ENCODE measurements around the gene EOGT.
A peak's percentile ranks its signal among the peaks of the same experiment; 100 is the strongest.

EOGT gene

DNA sequence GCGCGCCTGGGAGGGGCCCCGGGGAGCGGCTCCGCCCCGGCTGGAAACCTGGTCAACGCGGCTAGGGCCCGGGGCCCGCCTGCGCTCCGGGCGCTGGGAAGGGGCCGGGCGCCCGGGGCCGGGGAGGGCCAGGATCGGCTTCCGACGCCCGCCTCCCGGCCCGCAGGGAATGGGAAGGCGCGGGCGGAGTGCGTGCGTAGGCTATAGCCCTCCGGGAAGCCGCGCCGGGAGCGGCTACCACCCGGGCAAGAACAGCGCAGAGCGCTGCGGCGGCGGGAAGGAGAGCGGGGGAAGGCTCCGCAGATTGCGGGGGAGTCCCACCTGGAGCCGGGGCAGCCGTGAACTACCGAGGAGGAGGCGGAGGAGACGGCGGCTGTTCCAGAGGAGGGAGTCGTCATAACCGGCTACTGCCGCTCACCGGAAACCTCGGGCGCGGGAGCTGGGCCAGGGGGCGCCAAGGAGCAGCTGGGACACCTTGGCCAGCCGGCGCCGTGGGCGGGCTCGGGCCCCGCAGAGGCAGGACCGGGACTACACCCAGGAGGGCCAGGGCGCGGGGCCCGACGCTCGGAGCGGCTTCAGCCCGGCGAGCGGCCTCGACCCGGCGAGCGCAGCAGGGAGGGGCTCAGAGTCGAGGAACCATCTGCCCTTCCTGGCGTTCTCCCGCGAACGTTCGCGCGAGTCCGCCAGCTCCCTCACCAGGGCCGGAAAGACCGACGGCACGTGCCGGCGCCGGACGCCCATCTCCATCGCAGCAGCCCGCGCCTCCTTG is at the start of gene EOGT:
Gene EOGT, minus strand, starts transcription at position 432 of the 769 bp plus-strand sequence. CDS start 3,838 bp downstream, outside the sequence.
- no peak for FAIRE-seq

DNA sequence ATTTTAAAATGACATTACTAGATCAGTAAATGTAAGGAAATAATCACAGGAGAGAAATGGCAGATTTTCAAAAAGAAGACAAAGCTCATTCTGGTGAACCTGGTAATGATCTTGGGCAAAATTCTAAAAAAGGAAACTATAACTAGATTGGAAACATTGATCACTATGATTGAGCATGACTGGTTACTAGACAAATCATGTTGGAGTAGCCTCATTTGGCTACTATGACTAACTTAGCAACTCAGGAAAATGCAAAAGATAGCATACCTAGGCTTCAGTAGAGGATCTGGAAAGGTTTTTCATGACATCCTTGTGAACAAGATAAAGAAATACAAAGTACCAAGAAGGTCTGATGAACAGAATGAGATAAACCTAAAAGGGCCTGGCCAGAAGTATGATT is 46.2 kb upstream of the EOGT start:
- FAIRE-seq, result no peak

DNA sequence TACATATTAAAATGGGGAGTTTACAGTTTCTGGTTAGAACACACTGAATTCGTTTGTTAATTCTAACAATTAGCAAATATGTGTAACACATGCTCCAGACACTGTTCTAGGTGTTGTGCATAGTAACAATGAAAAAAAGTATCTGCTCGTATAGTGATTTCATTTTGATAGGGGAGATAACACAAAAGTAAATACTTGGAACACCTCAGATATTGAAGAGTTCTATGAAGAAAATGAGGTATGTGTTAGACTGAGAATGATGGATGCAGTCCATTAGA is 45.4 kb upstream of the EOGT start:
- no peak for FAIRE-seq

DNA sequence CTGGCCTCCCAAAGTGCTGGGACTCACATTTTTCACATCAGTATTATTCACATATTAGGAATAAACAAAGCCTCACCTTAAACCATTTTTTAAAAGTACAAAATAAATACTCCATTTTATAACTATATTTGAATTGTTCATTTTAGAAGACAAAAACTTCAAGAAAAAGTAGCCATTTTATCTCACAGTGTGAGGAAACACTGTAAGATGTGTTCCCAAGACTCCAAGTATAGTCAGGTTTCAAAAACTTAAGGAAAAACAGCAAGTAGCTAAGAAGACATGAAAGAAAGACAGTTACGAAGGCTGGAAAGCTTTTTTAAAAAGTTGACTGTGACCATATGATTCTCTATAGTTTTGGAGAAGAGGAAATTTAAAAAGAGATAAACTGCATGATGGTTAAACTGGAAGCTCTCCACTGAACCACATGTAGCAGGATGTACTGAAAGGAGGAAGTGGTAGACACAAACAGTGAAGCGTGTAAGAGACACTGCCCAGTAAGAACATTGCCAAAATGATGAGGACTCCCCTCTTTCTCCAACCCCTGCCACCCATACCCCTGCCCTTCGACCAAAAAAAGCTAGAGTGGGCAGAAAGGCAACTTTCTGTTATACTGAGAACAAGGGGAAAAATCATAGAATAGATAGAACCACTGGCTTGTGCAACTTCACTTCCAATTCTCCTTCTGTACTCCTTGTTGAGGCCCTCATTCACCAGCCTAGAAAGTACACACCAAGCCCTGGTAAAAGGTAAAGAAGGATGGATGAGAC is 44.9 kb upstream of the EOGT start:
- FAIRE-seq, result no peak

DNA sequence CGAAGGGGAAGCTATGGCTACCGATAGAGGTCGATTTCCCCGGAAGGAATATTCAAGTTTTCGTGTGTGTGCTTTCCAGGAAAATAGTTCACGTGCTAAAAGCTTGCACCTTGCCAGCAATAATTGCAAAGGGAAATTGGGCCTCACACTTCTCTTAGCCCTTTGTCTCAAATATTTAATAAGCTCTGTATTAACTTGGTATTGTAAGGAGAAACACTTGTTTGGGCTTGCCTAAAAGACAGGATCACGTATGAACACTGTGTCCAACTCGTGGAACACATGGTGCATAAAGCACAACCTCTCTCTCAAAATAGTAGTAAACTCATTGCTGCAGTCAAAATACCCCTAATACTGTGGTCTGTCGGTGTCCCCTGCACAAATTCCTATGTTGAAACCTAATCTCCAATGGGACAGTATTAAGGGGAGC is 39.0 kb upstream of the EOGT start:
- no peak for FAIRE-seq

DNA sequence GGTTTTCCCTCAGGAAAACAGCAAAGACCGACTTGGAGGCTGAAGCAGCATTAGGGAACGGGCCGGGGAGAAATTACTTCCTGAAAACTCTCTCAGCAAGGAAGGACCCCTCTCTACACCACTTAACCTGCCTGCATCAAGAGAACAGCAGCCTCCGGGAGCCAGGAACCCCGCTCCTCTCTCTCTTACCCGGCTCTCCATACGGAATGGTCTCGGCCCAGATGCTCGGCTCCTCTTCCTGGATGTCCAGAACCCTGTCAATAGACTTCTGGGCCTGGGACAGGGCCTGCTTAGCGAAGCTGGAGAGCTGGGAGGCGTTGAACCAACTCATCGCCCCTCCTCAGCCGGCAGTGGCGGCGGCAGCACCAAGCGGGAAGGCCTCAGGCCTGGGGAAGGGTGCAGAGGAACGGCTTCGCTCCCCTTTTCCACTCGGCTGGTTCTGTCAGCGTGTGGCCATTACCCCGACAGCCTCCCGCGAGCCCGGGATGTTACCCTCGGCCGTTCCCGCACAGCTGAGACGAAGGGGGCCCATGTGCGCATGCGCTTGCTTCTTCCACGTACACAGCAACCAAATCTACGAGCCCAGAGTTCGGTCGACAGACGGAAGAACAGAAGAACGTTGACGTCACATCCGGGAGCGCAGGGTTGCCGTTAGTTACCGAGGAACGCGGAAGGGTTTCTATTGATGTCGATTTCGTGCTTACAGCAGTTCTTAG is 38.4 kb upstream of the EOGT start, which contains the start of gene TMF1:
Gene TMF1, minus strand, starts transcription at position 578 of the 716 bp plus-strand sequence. Its CDS starts 247 bp downstream, at position 331.
- peak; percentile 93 for FAIRE-seq

DNA sequence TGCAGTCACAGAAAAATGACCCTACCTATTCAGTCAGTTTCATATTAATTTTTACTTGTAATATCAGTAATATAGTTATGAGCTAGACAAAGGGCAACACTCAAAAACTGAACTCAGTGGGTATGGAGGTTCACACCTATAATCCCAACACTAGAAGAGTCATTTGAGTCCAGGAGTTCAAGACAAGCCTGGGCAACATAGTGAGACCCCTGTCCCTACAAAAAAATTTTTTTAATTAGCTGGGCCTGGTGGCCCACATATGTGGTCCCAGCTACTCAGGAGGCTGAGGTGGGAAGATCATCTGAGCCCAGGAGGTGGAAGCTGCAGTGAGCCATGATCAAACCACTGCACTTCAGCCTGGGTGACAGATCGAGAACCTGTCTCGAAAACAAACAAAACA is 35.5 kb upstream of the EOGT start:
- FAIRE-seq, result no peak

DNA sequence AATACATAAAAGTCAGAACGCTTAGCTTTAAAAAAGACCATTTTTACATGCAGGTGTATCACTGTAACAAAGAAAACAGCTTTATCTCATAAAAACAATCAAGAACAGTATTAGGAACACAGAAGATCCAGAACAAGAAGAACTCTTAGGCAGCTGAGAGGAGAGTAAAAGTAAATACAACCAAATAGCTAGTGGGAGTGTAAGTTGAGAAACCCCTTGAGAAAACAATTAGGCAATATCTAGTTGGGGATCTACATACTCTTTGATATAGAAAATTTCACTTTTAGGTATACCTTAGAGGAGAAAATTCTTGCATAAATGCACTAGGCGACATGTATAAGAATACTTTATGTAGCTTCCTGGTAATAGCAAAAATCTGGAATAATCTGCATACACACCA is 31.1 kb upstream of the EOGT start:
- FAIRE-seq, result no peak

DNA sequence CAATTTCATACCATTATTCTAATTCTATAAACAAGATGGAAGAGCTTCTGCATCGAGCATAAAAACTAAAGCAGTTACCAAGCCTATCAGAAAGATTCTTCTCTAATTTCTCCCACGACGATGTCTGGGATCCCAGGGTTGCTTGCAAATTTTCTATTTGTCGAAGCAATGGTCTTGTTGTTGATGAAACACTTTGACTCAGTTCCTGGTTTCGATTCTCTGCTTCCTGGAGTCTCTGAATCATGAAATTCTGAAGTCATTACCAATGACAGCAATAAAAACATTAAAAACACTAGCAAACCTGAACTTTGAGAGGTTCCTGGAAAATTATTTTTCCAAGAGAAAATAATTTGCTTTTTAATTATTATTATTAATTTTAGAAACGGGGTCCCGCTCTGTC is 20.0 kb upstream of the EOGT start:
- FAIRE-seq, result no peak

DNA sequence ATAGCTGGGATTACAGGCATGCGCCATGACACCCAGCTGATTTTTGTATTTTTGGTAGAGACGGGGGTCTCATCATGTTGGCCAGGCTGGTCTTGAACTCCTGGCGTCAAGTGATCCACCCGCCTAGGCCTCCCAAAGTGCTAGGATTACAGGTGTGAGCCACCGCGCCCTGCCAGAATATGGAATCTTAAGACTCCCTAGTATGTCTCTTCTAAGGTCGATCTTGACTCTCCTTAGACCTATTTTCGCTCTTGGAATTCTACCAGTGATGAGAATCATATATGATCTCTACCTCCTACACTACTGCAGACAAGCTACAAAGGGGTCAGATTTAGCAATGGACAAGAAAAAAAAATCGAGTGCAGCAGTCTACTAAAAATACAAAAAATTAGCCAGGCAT is 19.3 kb upstream of the EOGT start:
- FAIRE-seq, result no peak

DNA sequence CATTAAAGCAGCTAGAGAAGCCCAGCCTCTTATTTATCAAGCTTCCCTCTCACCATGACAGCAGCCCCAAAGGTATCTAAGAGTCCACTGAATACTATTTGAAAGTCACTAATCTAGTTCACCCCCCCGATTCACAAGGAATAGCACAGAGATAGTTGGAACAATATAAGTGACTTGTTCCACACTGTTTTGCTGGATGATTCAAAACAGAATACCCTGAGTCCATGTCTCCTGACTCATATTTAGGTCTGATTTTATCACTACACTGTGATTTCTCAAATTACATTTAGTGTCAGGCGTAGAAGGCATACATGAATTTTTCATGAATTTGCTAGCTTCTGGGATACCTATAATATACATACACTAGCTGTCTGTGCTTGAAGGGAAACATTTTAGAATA is 18.7 kb upstream of the EOGT start:
- FAIRE-seq, result no peak

DNA sequence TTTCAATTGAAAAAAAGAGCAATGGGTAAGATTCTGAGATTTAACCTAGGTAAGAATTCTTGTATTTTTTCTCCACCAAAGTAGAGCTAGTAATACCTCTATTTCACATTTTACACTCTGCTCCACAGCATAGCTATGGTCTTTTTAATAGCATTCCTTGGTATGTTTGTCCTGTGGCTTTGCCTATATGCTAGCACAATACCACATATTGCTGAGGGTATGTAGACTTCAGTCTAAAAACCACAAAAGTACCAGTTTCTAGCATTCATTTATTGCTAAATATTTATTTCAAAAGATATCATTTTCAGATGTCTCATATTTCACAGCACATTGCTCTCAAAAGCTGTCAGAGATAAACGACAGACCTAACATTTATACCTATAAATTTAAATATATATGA is 18.2 kb upstream of the EOGT start:
- no peak for FAIRE-seq

DNA sequence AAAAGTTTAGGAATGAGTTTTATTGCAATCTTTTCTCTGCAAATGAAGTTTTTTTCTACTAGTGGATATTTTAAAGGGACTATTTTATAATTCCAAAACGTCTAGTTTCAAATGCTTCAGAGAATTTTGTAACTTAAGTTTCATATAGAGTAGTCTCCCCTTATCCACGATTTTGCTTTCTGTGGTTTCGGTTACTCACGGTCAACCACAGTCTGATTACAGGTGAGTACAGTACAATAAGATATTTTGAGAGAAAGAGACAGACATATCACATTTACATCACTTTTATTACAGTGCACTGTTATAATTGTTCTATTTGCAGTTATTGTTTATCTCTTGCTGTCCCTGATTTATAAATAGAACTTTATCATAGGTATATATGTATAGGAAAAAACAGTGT is 7.4 kb upstream of the EOGT start:
- FAIRE-seq, result no peak

DNA sequence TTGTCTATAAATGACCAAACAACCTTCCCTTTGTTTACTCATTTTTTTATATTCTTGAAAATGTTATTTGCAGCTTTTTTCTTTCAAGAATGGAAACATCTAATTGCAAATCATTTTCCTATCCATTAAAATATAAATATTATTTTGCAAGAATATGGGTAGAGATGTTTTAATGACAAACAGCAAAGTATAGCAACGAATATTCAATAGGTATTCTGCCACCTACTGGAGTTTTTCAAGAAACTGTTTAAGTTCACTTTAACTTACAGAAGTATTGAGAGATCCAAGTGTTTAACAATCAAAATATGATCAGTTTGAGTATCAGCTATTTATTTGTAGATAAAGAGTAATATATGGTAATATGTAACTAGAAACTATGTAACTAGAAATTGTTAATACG is 6.9 kb upstream of the EOGT start:
- peak; percentile 95 for FAIRE-seq

DNA sequence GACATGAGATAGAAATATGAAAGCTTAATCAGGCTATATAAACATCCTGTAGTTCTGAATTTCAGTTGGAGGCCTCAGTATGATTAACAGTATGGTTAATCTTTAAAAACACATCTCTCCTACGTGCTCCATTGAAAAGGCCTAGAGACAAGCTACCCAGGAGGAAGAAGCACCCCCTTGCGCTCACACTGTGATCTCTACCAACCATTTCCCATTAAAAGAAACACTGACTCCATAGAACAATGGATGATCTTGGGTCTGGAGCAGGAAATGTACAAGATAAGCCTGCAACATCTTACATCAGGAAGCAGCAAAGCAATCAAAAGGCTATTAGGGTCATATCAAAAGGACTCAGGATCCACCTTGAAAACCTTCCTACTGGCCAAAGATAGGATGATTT is 3.4 kb upstream of the EOGT start:
- FAIRE-seq, result no peak

DNA sequence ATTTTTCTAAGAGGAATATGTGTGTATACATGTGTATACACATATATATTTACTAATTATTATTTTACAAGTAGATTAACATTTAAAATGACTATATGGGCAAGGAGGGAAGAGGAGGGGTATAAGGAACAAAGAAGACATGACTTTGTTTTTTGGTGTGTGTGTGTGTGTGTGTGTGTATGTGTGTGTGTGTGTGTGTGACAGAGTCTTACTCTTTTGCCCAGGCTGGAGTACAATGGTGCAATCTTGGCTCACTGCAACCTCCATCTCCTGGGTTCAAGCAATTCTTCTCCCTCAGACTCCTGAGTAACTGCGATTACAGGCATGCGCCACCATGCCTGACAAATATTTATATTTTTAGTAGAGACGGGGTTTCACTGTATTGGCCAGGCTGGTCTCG is 2.6 kb upstream of the EOGT start:
- FAIRE-seq, result no peak

DNA sequence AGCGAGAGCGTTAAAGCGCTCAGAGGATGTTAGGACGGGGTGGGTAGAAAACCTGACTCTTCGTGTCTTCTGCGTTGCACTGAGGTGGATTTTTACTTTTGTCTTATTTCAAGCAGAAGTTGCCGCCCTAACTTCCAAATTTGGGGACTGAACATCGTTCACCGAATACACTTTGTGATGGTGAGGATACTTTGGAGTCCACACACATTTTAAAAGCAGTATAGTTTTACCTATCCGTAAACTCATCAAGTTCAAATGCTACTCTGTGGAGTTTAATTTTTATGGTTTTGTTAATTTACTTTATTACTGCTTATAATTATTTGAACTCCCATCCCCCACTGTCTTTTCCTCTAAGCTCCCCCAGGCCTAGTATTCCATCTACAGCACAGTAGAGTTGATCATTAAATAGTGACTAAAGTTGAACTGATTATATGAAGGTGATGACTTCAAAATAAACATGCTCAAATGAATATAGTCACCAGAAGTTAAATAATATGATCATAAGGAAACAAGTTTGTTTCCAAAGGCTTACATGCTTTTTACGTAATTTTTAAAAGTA is 617 bp upstream of the EOGT start:
- no peak for FAIRE-seq

DNA sequence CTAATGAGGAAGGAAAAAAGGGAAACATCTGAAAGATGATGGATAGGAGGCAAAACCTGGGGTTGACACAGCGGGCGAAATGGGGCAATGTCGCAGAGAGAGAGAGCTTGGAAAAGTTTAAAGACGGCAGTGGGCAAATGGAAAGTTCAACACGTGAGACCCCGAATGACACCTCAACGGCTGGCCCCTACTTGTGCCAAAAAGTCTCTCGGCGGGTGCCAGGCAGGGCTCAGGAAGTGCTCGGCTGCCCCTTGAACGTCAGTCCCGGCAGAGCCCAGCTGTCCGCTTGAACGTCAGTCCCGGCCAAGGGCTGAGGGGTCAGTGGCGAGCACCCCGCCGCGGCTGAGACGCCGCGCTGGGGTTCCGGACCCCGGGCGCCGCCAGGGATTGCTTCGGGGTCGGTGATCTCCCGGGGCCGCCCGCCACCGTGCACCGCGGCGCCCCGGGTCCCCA is 658 bp downstream of the EOGT start:
- FAIRE-seq, result no peak

DNA sequence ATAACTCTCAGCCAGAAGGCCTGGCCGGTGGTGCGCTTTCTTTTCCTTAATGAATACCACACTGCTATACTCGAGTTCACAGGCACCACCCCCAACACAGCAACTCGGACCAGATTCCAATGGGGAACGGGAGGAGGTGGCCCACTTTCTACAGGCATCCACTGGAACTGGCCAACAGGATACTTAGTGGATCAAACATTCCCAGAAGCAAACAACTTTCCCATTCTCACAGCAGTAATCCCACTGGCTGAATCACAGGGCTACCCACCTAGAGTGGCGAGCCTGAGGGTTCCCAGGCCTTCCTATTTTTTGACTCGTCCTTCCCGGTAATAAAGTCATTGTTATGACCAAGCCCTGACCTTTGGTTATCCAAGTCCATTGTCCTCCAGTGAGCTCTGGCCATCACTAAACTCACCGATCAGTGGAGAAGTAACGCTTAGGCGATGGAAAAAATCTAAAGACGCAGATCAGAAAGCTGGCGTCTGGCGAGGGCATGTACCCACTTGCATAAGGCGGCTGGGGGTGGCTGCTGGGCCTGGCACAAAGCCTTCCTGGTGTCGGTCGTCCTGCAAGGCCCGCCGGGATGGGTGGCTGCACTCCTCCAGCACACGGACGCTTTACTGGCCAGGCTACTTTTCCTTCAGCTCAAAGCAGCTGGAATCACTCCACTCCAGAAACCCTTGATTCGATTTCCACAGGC is 1.2 kb downstream of the EOGT start:
- no peak for FAIRE-seq

DNA sequence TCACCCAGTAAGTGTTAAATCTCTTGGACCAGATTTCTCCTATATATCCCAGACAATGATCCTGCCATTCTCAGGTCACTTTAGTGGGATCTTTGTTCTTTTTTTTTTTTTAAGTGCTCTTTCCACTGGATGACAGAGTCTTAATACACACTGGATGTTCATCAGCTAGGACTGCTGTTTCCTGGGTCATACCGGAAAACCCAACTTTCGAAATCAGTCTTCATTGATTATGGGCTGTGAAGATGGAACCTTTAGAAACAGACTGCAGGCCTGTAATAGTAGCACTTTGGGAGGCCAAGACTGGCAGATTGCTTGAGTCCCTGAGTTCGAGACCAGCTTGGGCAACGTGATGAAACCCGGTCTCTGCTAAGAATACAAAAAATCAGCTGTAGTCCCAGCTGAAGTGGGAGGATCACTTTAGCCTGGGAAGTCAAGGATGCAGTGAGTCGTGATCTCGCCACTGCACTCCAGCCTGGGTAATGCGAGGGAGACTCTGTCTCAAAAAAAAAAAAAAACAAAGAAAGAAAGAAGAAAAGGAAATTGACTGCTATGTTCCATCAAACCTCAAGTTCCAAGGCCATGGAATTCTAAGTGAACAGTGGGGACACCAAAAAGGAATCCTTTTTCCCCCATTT is 2.3 kb downstream of the EOGT start:
- FAIRE-seq, result no peak

DNA sequence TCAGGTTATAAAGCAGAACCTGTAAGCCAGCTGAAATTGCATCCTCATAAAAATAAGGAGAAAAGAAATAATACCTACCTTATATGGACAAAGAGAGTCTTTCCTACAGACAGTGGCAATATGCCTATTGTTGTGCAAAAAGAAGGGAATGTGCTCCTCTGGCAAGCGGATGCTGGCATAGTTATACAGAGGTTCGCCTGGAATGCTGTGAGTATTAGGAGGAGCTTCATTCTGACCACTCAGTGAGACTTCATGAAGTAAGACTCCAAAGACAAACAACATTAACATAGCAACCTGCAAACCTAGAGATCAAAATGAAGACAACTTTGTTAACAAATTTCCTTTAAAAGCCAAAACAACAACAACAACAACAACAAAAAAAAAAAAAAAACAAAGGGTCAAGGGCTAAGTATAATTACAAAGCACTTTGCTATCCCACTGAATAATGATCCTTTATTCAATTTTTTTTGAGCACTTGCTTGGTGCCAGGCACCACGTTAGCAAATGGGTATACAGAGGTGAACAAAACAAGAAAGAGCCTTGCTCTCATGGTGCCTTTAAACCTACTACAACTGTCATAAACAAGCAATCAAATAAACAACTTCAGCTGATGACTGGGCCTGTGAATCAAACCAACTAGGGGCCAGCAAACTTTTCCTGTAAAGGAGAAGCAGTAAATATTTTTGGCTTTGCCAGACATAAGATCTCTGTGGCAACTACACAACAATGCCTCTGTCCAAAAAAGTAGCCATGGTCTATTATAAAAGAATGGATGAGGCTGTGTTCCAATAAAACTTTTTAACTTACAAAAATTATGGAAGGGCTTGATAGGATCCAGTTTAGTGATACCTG is 3.7 kb downstream of the EOGT start:
- FAIRE-seq, result no peak
